Endodermal cell (in vitro differentiated cells): ENCODE results near the gene IRF6. TPM values are rescaled to one million over a fixed set of nuclear protein-coding genes. Genes with fewer than 3 reads are reported as not detected.

Experiments
- DNase-seq: peaks from one replicate; pipeline ENCODE4 v3.0.0-alpha.2; 2017
- H3K27ac ChIP-seq: 2 replicates; pipeline ENCODE4 v1.5.1; 2013; ENCODE audit warnings: mild to moderate bottlenecking, low read depth, low read length, moderate library complexity
- H3K27me3 ChIP-seq: 2 replicates; pipeline ENCODE4 v1.6.1; 2013; ENCODE audit warnings: mild to moderate bottlenecking, low read length, moderate library complexity; ENCODE audit not compliant: insufficient read depth, control insufficient read depth, poor library complexity, severe bottlenecking
- H3K36me3 ChIP-seq: 2 replicates; pipeline ENCODE4 v1.7.0; 2013; ENCODE audit warnings: mild to moderate bottlenecking, low read length, moderate library complexity; ENCODE audit not compliant: control insufficient read depth, insufficient read depth
- H3K4me1 ChIP-seq: one replicate; pipeline ENCODE4 v1.7.0; 2013; ENCODE audit warnings: low read length; ENCODE audit not compliant: control insufficient read depth, insufficient read depth
- H3K4me3 ChIP-seq: 2 replicates; pipeline ENCODE4 v1.5.1; 2013; ENCODE audit warnings: mild to moderate bottlenecking, low read length, moderate library complexity
- H3K9ac ChIP-seq: 2 replicates; pipeline ENCODE4 v1.6.1; 2013; ENCODE audit warnings: mild to moderate bottlenecking, low read length, moderate library complexity; ENCODE audit not compliant: poor library complexity, severe bottlenecking; ENCODE audit errors: extremely low read depth
- H3K9me3 ChIP-seq: 2 replicates; pipeline ENCODE4 v1.6.1; 2013; ENCODE audit warnings: mild to moderate bottlenecking, low read length, moderate library complexity; ENCODE audit not compliant: control insufficient read depth
- H3K27ac Mint-ChIP-seq: 2 replicates; pipeline ENCODE4 v1.8.0; 2020; ENCODE audit warnings: mixed read lengths
- H3K27me3 Mint-ChIP-seq: 2 replicates; pipeline ENCODE4 v1.8.0; 2021; ENCODE audit warnings: mild to moderate bottlenecking, mixed read lengths; ENCODE audit not compliant: insufficient read depth
- H3K36me3 Mint-ChIP-seq: 2 replicates; pipeline ENCODE4 v1.8.0; 2020; ENCODE audit warnings: low read depth, mixed read lengths
- H3K4me1 Mint-ChIP-seq: 2 replicates; pipeline ENCODE4 v1.8.0; 2020; ENCODE audit warnings: mixed read lengths
- H3K4me3 Mint-ChIP-seq: 2 replicates; pipeline ENCODE4 v1.8.0; 2020; ENCODE audit warnings: mild to moderate bottlenecking, moderate library complexity, mixed read lengths
- H3K9me3 Mint-ChIP-seq: 2 replicates; pipeline ENCODE4 v1.8.0; 2020; ENCODE audit warnings: mild to moderate bottlenecking, mixed read lengths
- CTCF ChIP-seq: fragments of 200-600 bp; sonication (generic); conservative IDR thresholded peaks from 2 replicates; pipeline ENCODE4 v1.5.0; 2021; ENCODE audit warnings: antibody characterized with exemption, mild to moderate bottlenecking
- WGBS, 2 experiments: methylation state at CpG; one replicate each; pipeline versions ENCODE4 v1.1.5 to v1.1.7; 2013; ENCODE audit warnings: missing lambda C conversion rate in 2 of 2, mixed read lengths in 1 of 2; ENCODE audit not compliant: insufficient coverage in 1 of 2, insufficient read length in 1 of 2; 5-methylcytosine and 5-hydroxymethylcytosine counted together
- total RNA-seq, 2 donors: library from RNA; stranded (reverse); fragmentation: NEBNext Ultra II Directional in 1 of 2; extraction: Animal tissue kit (Norgen Biotek cat#: 25700) in 1 of 2; gene quantifications; 2 replicates in 1 of 2; 3 replicates in 1 of 2; pipeline ENCODE4 v1.2.1, GENCODE V29; 2021

IRF6 gene
- total RNA-seq, 2 donors from 2014 or later: 13.8 to 18.2 TPM

GRCh38 chr1:209787551-209787950, 18.4 kb downstream of the IRF6 start:
- TF ChIP-seq CTCF: no peak
- Mint-ChIP-seq H3K27me3 (peaks cover 9% of the 10 kb centered on the region), H3K9me3 (peaks cover 4% of the 10 kb centered on the region), H3K27ac (no peak overlapping the region), H3K4me3 (no peak overlapping the region), H3K4me1 (peaks cover 6% of the 10 kb centered on the region), H3K36me3 (peaks cover 63% of the 10 kb centered on the region)
- Histone ChIP-seq H3K4me3 (no peak overlapping the region), H3K36me3 (peaks cover 2% of the 10 kb centered on the region), H3K9ac (no peak overlapping the region), H3K27me3 (peaks cover 75% of the 10 kb centered on the region), H3K27ac (no peak overlapping the region), H3K9me3 (peaks cover 10% of the 10 kb centered on the region), H3K4me1 (no peaks in the 10 kb centered on the region)
- 59 to 78% methylated on average over 1 of the region's 2 CpGs for WGBS, 2 experiments
- DNase-seq: no peak

GRCh38 chr1:209786146-209786545, 19.8 kb downstream of the IRF6 start:
- H3K9me3 Mint-ChIP-seq: peaks cover 4% of the 10 kb centered on the region
- H3K27me3 Mint-ChIP-seq: peaks cover 9% of the 10 kb centered on the region
- H3K27me3 ChIP-seq: peaks cover 60% of the 10 kb centered on the region
- no peak overlapping the region for H3K27ac ChIP-seq
- no peak for DNase-seq
- no peak overlapping the region for H3K4me3 ChIP-seq
- H3K4me1 ChIP-seq: no peaks in the 10 kb centered on the region
- peaks cover 55% of the 10 kb centered on the region for H3K36me3 Mint-ChIP-seq
- 68 to 73% methylated on average over 4 of the region's 4 CpGs for WGBS, 2 experiments
- peaks cover 10% of the 10 kb centered on the region for H3K9me3 ChIP-seq
- H3K4me1 Mint-ChIP-seq: peaks cover 6% of the 10 kb centered on the region
- no peak overlapping the region for H3K27ac Mint-ChIP-seq
- H3K4me3 Mint-ChIP-seq: no peak overlapping the region
- H3K36me3 ChIP-seq: peaks cover 4% of the 10 kb centered on the region
- no peak overlapping the region for H3K9ac ChIP-seq
- TF ChIP-seq CTCF: no peak

GRCh38 chr1:209785592-209785991, 20.4 kb downstream of the IRF6 start:
- DNase-seq: no peak
- Mint-ChIP-seq H3K36me3 (peaks cover 50% of the 10 kb centered on the region), H3K4me3 (no peak overlapping the region), H3K9me3 (peaks cover 4% of the 10 kb centered on the region), H3K4me1 (peaks cover 6% of the 10 kb centered on the region), H3K27me3 (peaks cover 9% of the 10 kb centered on the region), H3K27ac (no peak overlapping the region)
- Histone ChIP-seq H3K9ac (no peak overlapping the region), H3K27me3 (peaks cover 55% of the 10 kb centered on the region), H3K4me3 (no peak overlapping the region), H3K4me1 (no peaks in the 10 kb centered on the region), H3K36me3 (peaks cover 4% of the 10 kb centered on the region), H3K9me3 (peaks cover 10% of the 10 kb centered on the region), H3K27ac (no peak overlapping the region)
- WGBS, 2 experiments: 100% methylated on average over 2 to 4 of the region's 4 CpGs
- TF ChIP-seq CTCF: no peak
